Kidney (tissue), 14 donors: ENCODE results near the gene KIF5A. TPM values are rescaled to one million over a fixed set of nuclear protein-coding genes. Genes with fewer than 3 reads are reported as not detected.
"Not testable (repeated sequence)": the region's sequence is repeated elsewhere in the genome, so short reads cannot be mapped to it uniquely, and the experiment has no call there.

Experiments used
- DNase-seq, 5 donors: peaks; one replicate each; pipeline ENCODE4 v3.0.0-alpha.2; 2013 to 2020
- FAIRE-seq: peaks from 2 replicates; lab custom pipeline; 2012; peaks lifted over from hg19 to GRCh38; lab: Jason Lieb, UNC
- H3K27ac ChIP-seq, 2 donors: one replicate each; pipeline ENCODE4 v1.7.0; 2013; ENCODE audit warnings: low read depth in 2 of 2, low read length in 2 of 2, inconsistent platforms in 1 of 2
- H3K27me3 ChIP-seq: one replicate; pipeline ENCODE4 v1.7.1; 2013; ENCODE audit warnings: low read length, inconsistent platforms; ENCODE audit not compliant: control insufficient read depth, insufficient read depth
- H3K36me3 ChIP-seq, 3 donors: one replicate each; pipeline versions ENCODE4 v1.7.0 to v1.7.1; 2013; ENCODE audit warnings: low read length in 3 of 3, control low read depth in 1 of 3, inconsistent platforms in 1 of 3; ENCODE audit not compliant: insufficient read depth in 3 of 3, control insufficient read depth in 2 of 3
- H3K4me1 ChIP-seq, 3 donors: one replicate each; pipeline versions ENCODE4 v1.7.0 to v1.7.1; 2013; ENCODE audit warnings: low read length in 3 of 3, inconsistent platforms in 1 of 3, low read depth in 1 of 3; ENCODE audit not compliant: control insufficient read depth in 2 of 3, insufficient read depth in 2 of 3
- H3K4me3 ChIP-seq, 3 donors: one replicate each; pipeline versions ENCODE4 v1.7.0 to v1.8.1; 2013; ENCODE audit warnings: low read length in 3 of 3, control low read depth in 1 of 3, inconsistent platforms in 1 of 3
- H3K9ac ChIP-seq, 3 donors: one replicate each; pipeline versions ENCODE4 v1.7.0 to v1.7.1; 2013; ENCODE audit warnings: low read length in 3 of 3, control low read depth in 1 of 3, inconsistent platforms in 1 of 3
- H3K9me3 ChIP-seq, 3 donors: one replicate each; pipeline versions ENCODE4 v1.7.0 to v1.7.1; 2013; ENCODE audit warnings: low read length in 3 of 3, control low read depth in 1 of 3, inconsistent platforms in 1 of 3; ENCODE audit not compliant: control insufficient read depth in 2 of 3, insufficient read depth in 1 of 3
- intact Hi-C: fragments of 100-400 bp; cut with DNase I; formaldehyde crosslinking; loops from one replicate; pipeline ENCODE4 v1.11.1; 2022
- polyA plus RNA-seq: library from polyadenylated mRNA; stranded (reverse); fragments of 350-450 nt; fragmentation: Illumina TruSeq; extraction: RNeasy Lipid Tissue Mini Kit (QIAGEN cat#74804); gene quantifications from one replicate; pipeline ENCODE4 v1.2.3, GENCODE V29; 2014; ENCODE audit warnings: low read depth, low replicate concordance; ENCODE audit not compliant: insufficient read depth
- total RNA-seq: library from RNA; stranded (reverse); fragmentation: NEBNext Ultra II Directional; extraction: Animal tissue kit (Norgen Biotek cat#: 25700); gene quantifications from one replicate; pipeline ENCODE4 v1.2.1, GENCODE V29; 2021
- TF ChIP-seq, protein P1 (sequence below): IDR thresholded peaks from 3 replicates; pipeline ENCODE4 v1.5.1; 2012; ENCODE audit warnings: mild to moderate bottlenecking, moderate library complexity, borderline replicate concordance; ENCODE audit not compliant: insufficient read depth; ENCODE audit errors: extremely low read depth
- donor health status: control.
- donor health status: control.
- donor health status: control.
- donor health status: control.
- donor health status: control.
- donor health status: DM: yes; HTN: yes; CAD: no.
- donor health status: Normal renal cell carcinoma (clear cell type).

The KIF5A gene
- total and polyA plus RNA-seq, 2 donors from 2014 or later, result 0.69 to 1.3 TPM

DNA sequence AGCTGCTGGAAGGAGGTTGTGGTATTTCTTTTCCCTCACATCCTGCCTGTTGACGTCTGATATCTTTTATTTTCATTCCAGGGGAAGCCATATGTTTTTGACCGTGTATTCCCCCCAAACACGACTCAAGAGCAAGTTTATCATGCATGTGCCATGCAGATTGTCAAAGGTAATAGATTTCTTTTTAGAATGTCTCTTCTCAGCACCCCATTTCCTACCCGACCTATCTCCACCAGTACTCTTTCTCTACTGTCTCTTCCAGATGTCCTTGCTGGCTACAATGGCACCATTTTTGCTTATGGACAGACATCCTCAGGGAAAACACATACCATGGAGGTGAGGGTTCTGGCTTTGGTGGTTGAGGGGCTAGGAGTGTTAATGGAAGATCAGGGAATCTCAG lies 13.5 kb downstream of the KIF5A start:
- no peaks in the 10 kb centered on the region for H3K9me3 ChIP-seq

DNA sequence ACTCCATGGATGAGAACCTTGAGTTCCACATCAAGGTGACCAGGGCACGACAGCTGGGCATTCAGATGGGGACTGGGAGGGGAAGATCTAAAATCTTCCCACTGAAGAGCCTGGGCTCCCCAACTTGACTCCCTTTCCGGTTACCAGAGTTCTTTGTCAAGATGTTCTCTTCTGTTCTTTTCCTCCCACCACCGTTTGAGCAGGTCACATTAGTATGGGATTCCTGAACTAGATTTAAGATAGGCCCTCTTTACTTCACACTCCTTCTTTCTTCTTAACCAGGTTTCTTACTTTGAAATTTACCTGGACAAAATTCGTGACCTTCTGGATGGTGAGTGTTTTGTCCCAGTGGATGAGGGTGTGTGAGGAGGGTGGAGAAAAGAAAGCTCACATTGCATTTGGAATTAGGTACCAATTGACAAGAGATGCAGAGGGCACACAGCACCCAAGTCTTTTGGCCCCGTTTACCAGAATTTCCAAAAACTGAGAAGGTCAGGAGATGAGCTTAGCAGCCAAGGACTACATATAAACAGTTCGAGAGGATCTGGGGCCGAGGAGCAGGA lies 14.4 kb downstream of the KIF5A start:
- intact Hi-C loops, result no loop called here
- Histone ChIP-seq H3K27me3 (no peaks in the 10 kb centered on the region), H3K4me1 (no peaks in the 10 kb centered on the region), H3K9me3 (no peaks in the 10 kb centered on the region), H3K4me3 (no peak overlapping the region), H3K27ac (no peak overlapping the region), H3K36me3 (no peaks in the 10 kb centered on the region), H3K9ac (no peak overlapping the region)
- DNase-seq, result no peak
- no peak for FAIRE-seq
- TF ChIP-seq, protein P1, sequence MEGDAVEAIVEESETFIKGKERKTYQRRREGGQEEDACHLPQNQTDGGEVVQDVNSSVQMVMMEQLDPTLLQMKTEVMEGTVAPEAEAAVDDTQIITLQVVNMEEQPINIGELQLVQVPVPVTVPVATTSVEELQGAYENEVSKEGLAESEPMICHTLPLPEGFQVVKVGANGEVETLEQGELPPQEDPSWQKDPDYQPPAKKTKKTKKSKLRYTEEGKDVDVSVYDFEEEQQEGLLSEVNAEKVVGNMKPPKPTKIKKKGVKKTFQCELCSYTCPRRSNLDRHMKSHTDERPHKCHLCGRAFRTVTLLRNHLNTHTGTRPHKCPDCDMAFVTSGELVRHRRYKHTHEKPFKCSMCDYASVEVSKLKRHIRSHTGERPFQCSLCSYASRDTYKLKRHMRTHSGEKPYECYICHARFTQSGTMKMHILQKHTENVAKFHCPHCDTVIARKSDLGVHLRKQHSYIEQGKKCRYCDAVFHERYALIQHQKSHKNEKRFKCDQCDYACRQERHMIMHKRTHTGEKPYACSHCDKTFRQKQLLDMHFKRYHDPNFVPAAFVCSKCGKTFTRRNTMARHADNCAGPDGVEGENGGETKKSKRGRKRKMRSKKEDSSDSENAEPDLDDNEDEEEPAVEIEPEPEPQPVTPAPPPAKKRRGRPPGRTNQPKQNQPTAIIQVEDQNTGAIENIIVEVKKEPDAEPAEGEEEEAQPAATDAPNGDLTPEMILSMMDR, result no peak

More for the DNA sequence above, 13.5 kb downstream of the KIF5A start:
- no peak overlapping the region for H3K27ac ChIP-seq
- FAIRE-seq (no peak), DNase-seq (no peak)
- TF ChIP-seq, protein P1, result no peak
- intact Hi-C loops, result no loop called here
- no peak overlapping the region for H3K4me3 ChIP-seq
- H3K27me3 ChIP-seq, result no peaks in the 10 kb centered on the region
- no peak overlapping the region for H3K9ac ChIP-seq
- no peaks in the 10 kb centered on the region for H3K4me1 ChIP-seq
- H3K36me3 ChIP-seq, result no peaks in the 10 kb centered on the region

DNA sequence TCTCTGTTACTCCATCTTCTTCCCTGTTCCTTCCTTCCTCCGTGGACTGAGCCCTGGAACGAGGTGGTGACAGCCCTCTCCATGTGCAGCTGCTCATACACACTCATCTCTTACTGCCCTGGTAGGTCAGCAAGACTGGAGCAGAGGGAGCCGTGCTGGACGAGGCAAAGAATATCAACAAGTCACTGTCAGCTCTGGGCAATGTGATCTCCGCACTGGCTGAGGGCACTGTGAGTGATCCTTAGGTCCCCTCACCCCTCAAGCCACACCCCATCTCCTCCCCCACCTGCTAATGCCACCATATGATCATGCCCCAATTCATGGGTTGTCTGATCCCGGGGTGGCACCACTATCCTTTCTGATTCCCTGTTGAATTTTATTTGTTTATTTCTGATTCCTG lies 19.0 kb downstream of the KIF5A start:
- intact Hi-C loops, result no loop called here
- no peak overlapping the region for H3K27ac ChIP-seq
- no peaks in the 10 kb centered on the region for H3K27me3 ChIP-seq
- DNase-seq (no peak), FAIRE-seq (no peak)
- no peak overlapping the region for H3K4me3 ChIP-seq
- no peak overlapping the region for H3K9ac ChIP-seq
- no peaks in the 10 kb centered on the region for H3K36me3 ChIP-seq
- TF ChIP-seq, protein P1, result no peak
- H3K9me3 ChIP-seq, result no peaks in the 10 kb centered on the region
- no peaks in the 10 kb centered on the region for H3K4me1 ChIP-seq

DNA sequence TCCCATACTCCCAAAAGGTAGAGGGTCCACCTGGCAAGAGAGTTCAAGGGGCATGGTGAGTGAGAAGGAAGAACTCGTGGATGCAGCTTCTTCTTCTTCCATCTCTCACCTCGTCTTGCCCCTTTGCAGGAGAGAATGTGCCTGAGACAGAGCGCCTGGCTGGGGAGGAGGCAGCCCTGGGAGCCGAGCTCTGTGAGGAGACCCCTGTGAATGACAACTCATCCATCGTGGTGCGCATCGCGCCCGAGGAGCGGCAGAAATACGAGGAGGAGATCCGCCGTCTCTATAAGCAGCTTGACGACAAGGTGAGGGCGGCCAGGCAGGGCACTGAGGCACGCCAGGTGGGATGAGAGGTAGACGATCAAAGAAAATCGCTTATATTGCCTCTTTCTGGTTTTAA lies 20.0 kb downstream of the KIF5A start:
- H3K27me3 ChIP-seq, result no peaks in the 10 kb centered on the region
- no peak for DNase-seq
- no peak for FAIRE-seq
- H3K4me3 ChIP-seq, result no peak overlapping the region
- no peaks in the 10 kb centered on the region for H3K36me3 ChIP-seq
- no peak overlapping the region for H3K9ac ChIP-seq
- H3K4me1 ChIP-seq, result no peaks in the 10 kb centered on the region
- H3K27ac ChIP-seq, result no peak overlapping the region
- no peaks in the 10 kb centered on the region for H3K9me3 ChIP-seq
- intact Hi-C loops, result no loop called here
- TF ChIP-seq, protein P1, result no peak

DNA sequence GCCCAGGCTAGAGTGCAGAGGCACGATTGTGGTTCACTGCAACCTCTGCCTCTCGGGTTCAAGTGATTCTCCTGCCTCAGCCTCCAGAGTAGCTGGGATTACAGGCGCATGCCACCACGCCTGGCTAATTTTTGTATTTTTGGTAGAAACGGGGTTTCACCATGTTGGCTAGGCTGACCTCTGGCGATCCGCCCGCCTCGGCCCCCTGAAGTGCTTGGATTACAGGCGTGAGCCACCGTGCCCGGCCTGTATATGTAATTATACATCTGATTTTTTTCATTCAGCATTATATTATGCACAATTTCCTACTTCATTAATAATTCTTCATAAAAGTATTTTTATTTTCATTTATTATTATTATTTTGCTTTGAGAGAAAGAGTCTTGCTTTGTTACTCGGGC lies 20.6 kb downstream of the KIF5A start:
- H3K4me3 ChIP-seq, FAIRE-seq, H3K27ac ChIP-seq, H3K9ac ChIP-seq, H3K36me3 ChIP-seq, H3K27me3 ChIP-seq, H3K4me1 ChIP-seq, intact Hi-C loops, H3K9me3 ChIP-seq, DNase-seq: not testable (repeated sequence)
